Transverse colon (tissue), 3 donors: Measurements from ENCODE around the gene MLLT10.

Source experiments
- EP300 ChIP-seq: sonication (generic); formaldehyde crosslinking; IDR thresholded peaks from one replicate; pipeline ENCODE4 v1.6.1; 2017; ENCODE audit warnings: antibody characterized with exemption, low read depth
- POLR2A ChIP-seq: fragments of 450-650 bp; IDR thresholded peaks from one replicate; pipeline ENCODE4 v1.6.1; 2016; ENCODE audit warnings: antibody characterized with exemption, mild to moderate bottlenecking, moderate library complexity
- TF ChIP-seq, protein P1 (sequence below), 5 experiments: fragments of 200-600 bp in 3 of 5; fragments of 450-650 bp in 2 of 5; sonication (generic) in 3 of 5; IDR thresholded peaks; 1 replicate in 2 of 5; 2 replicates in 3 of 5; pipeline ENCODE4 v1.5.1; 2016 to 2017; ENCODE audit warnings: antibody characterized with exemption in 5 of 5, inconsistent platforms in 3 of 5, mild to moderate bottlenecking in 2 of 5, moderate library complexity in 1 of 5

DNA sequence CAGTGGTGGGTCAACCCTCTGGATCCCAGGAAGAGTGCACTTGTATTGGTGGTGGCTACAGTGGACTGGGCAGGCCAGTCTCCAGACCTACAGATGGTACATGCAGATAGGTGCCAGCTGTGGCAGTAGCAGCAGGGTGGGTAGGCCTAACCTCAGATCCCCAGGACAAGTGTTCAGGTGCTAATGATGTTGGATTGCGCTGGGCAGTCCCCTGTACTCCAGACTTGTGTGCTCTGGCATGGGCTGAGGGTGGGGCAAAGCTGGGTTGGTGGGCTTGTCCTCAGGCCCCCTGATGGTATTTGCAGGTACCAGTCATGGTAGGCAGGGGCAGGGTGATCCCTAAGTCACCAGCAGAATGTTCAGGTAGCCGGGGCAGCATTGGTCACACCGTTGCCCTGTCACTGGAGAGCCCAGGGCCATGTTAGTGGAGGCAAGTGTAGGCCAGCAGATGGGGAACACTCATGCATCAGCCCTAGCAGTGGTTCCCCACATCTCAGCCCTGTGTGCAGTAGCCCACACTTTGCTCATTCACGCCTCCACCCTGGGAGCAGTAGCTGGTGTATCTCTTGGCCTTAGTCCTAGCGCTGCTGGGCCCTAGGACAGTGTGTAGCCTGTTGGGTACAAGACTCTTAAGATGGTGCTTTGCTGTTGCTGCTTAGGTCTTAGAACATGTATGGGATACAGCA is 171.3 kb downstream of the MLLT10 start:
- TF ChIP-seq EP300 (no peak), POLR2A (no peak)
- TF ChIP-seq, protein P1, sequence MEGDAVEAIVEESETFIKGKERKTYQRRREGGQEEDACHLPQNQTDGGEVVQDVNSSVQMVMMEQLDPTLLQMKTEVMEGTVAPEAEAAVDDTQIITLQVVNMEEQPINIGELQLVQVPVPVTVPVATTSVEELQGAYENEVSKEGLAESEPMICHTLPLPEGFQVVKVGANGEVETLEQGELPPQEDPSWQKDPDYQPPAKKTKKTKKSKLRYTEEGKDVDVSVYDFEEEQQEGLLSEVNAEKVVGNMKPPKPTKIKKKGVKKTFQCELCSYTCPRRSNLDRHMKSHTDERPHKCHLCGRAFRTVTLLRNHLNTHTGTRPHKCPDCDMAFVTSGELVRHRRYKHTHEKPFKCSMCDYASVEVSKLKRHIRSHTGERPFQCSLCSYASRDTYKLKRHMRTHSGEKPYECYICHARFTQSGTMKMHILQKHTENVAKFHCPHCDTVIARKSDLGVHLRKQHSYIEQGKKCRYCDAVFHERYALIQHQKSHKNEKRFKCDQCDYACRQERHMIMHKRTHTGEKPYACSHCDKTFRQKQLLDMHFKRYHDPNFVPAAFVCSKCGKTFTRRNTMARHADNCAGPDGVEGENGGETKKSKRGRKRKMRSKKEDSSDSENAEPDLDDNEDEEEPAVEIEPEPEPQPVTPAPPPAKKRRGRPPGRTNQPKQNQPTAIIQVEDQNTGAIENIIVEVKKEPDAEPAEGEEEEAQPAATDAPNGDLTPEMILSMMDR (IDR thresholded peaks at IDR 0.05) = no peak
